Panc1 (cell line): ENCODE results near the gene STX12.

Experiments
- CTCF ChIP-seq: fragments of 450-650 bp; IDR thresholded peaks from 2 replicates; pipeline ENCODE4 v1.5.1; 2017; ENCODE audit warnings: mild to moderate bottlenecking
- POLR2AphosphoS5 ChIP-seq: IDR thresholded peaks from 2 replicates; pipeline ENCODE4 v1.6.1; 2012; ENCODE audit warnings: mild to moderate bottlenecking, low read depth, low read length, moderate library complexity
- TCF7L2 ChIP-seq: IDR thresholded peaks from 2 replicates; pipeline ENCODE4 v1.6.1; 2011; ENCODE audit warnings: mild to moderate bottlenecking, low read depth, low read length, inconsistent platforms

- TF ChIP-seq TCF7L2, result no peak
- no peak for TF ChIP-seq POLR2AphosphoS5
- TF ChIP-seq CTCF, result no peak
These were observed 20.7 kb upstream of the STX12 start for GRCh38 chr1:27752360-27752759.
